ENCODE results near the gene PCBP3.
"Not testable (repeated sequence)": the region's sequence is repeated elsewhere in the genome, so short reads cannot be mapped to it uniquely, and the experiment has no call there.

Gene PCBP3

GRCh38 chr21:45952527-45952926 is 309.0 kb downstream of the PCBP3 start:
- DNase-seq (ENCODE audit: low read depth in 2 of 3, low spot score in 2 of 3) = not testable (repeated sequence)

- no peak for DNase-seq (ENCODE audit: low read depth in 2 of 3, low spot score in 2 of 3)
Measured at GRCh38 chr21:45952974-45953373, 309.4 kb downstream of the PCBP3 start.

GRCh38 chr21:45954261-45954660 is 310.7 kb downstream of the PCBP3 start:
- DNase-seq (ENCODE audit: low read depth in 2 of 3, low spot score in 2 of 3) = no peak

GRCh38 chr21:45954921-45955320 is 311.4 kb downstream of the PCBP3 start:
- DNase-seq (ENCODE audit: low read depth in 2 of 3, low spot score in 2 of 3) = no peak

GRCh38 chr21:45957551-45957950 is 314.0 kb downstream of the PCBP3 start:
- DNase-seq (ENCODE audit: low read depth in 2 of 3, low spot score in 2 of 3) = no peak

- no peak for DNase-seq (ENCODE audit: low read depth in 2 of 3, low spot score in 2 of 3)
Measured at GRCh38 chr21:45957981-45958600, 314.6 kb downstream of the PCBP3 start.

GRCh38 chr21:45959182-45959581 is 315.7 kb downstream of the PCBP3 start:
- DNase-seq (ENCODE audit: low read depth in 2 of 3, low spot score in 2 of 3) = no peak

GRCh38 chr21:45959779-45960390 is 316.4 kb downstream of the PCBP3 start:
- no peak for DNase-seq (ENCODE audit: low read depth in 2 of 3, low spot score in 2 of 3)

GRCh38 chr21:45961408-45961807 is 317.9 kb downstream of the PCBP3 start:
- not testable (repeated sequence) for DNase-seq (ENCODE audit: low read depth in 2 of 3, low spot score in 2 of 3)

- DNase-seq (ENCODE audit: low read depth in 2 of 3, low spot score in 2 of 3) = no peak
Measured at GRCh38 chr21:45962531-45963231, 319.2 kb downstream of the PCBP3 start.

GRCh38 chr21:45963232-45963570 is 319.7 kb downstream of the PCBP3 start:
- DNase-seq (ENCODE audit: low read depth in 2 of 3, low spot score in 2 of 3) = no peak

- no peak for DNase-seq (ENCODE audit: low read depth in 2 of 3, low spot score in 2 of 3)
Measured at GRCh38 chr21:45964649-45965048, 321.1 kb downstream of the PCBP3 start.

GRCh38 chr21:45965084-45965809 is 321.7 kb downstream of the PCBP3 start:
- DNase-seq (ENCODE audit: low read depth in 2 of 3, low spot score in 2 of 3) = no peak

- DNase-seq (ENCODE audit: low read depth in 2 of 3, low spot score in 2 of 3) = no peak
Measured at GRCh38 chr21:45966791-45967394, 323.4 kb downstream of the PCBP3 start.

- DNase-seq (ENCODE audit: low read depth in 2 of 3, low spot score in 2 of 3) = no peak
Measured at GRCh38 chr21:45969921-45970673, 326.6 kb downstream of the PCBP3 start.

- DNase-seq (ENCODE audit: low read depth in 2 of 3, low spot score in 2 of 3) = no peak
Measured at GRCh38 chr21:45970674-45971615, 327.4 kb downstream of the PCBP3 start.

GRCh38 chr21:45971616-45972352 is 328.3 kb downstream of the PCBP3 start:
- no peak for DNase-seq (ENCODE audit: low read depth in 2 of 3, low spot score in 2 of 3)

GRCh38 chr21:45972353-45972715 is 328.8 kb downstream of the PCBP3 start:
- no peak for DNase-seq (ENCODE audit: low read depth in 2 of 3, low spot score in 2 of 3)

All from activated CD8-positive, alpha-beta memory T cell treated with anti-CD3 and anti-CD28 coated beads for 48 hours (primary cell).